AML-193 (cell line): ENCODE measurements around the gene EFCAB14.
A peak's percentile ranks its signal among the peaks of the same experiment; 100 is the strongest.
"Not testable (repeated sequence)": the region's sequence is repeated elsewhere in the genome, so short reads cannot be mapped to it uniquely, and the experiment has no call there.

Experiments used
- DNase-seq, 2 experiments: peaks; one replicate each; lab custom pipeline; 2025; lab: John Stamatoyannopoulos, UW

Gene EFCAB14

GRCh38 chr1:46721686-46722205 lies 2.8 kb upstream of the EFCAB14 start:
- no peak for DNase-seq

GRCh38 chr1:46721204-46721603 lies 2.3 kb upstream of the EFCAB14 start:
- DNase-seq, result no peak

- not testable (repeated sequence) for DNase-seq
Observed at GRCh38 chr1:46720319-46720718, 1.4 kb upstream of the EFCAB14 start.

GRCh38 chr1:46719689-46720088 lies 775 bp upstream of the EFCAB14 start:
- DNase-seq, result peak; percentile 10 to 19

GRCh38 chr1:46718340-46718726 lies 581 bp downstream of the EFCAB14 start:
- DNase-seq, result no peak

GRCh38 chr1:46717654-46718053 lies 1.3 kb downstream of the EFCAB14 start:
- no peak for DNase-seq

GRCh38 chr1:46714976-46715375 lies 3.9 kb downstream of the EFCAB14 start:
- DNase-seq, result no peak

- DNase-seq, result no peak
Observed at GRCh38 chr1:46708121-46708520, 10.8 kb downstream of the EFCAB14 start.

GRCh38 chr1:46705408-46705807 lies 13.5 kb downstream of the EFCAB14 start:
- no peak for DNase-seq

GRCh38 chr1:46703927-46704641 lies 14.8 kb downstream of the EFCAB14 start:
- DNase-seq, result no peak

- peak; percentile 66 to 75 for DNase-seq
Observed at GRCh38 chr1:46699666-46700065, 19.2 kb downstream of the EFCAB14 start.

GRCh38 chr1:46697053-46697452 lies 21.9 kb downstream of the EFCAB14 start:
- no peak for DNase-seq

- DNase-seq, result not testable (repeated sequence)
Observed at GRCh38 chr1:46694676-46695075, 24.2 kb downstream of the EFCAB14 start.

GRCh38 chr1:46692811-46693770 lies 25.8 kb downstream of the EFCAB14 start:
- DNase-seq, result no peak

GRCh38 chr1:46691997-46692790 lies 26.7 kb downstream of the EFCAB14 start:
- no peak for DNase-seq

GRCh38 chr1:46690931-46691421 lies 27.9 kb downstream of the EFCAB14 start:
- DNase-seq, result no peak

GRCh38 chr1:46689897-46690296 lies 29.0 kb downstream of the EFCAB14 start:
- DNase-seq, result no peak

GRCh38 chr1:46689356-46689755 lies 29.6 kb downstream of the EFCAB14 start:
- no peak for DNase-seq

GRCh38 chr1:46687921-46688509 lies 30.9 kb downstream of the EFCAB14 start:
- DNase-seq, result no peak

GRCh38 chr1:46687093-46687659 lies 31.7 kb downstream of the EFCAB14 start:
- peak; percentile 33 to 40 for DNase-seq

- DNase-seq, result no peak
Observed at GRCh38 chr1:46686255-46686654, 32.7 kb downstream of the EFCAB14 start.
